ENCODE results near the gene OSBPL3.

DNA sequence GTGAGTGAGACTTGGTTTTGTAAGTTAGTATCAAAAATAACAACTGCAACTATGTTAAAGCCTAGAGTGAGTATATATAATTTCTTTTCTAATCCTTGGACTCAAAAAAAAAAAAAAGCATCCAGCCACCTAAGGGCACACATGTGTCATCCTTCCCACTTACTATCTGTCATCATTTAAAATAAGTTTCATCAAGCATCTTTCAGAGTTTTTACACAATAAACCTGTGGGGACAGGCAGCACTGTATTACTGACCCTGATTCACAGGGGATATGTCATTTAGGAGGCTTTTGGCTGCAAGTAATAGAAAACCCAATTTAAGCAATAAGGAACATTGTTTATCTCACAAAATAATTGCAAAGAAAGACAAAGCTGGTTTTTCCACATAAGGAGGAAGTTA lies 32.3 kb upstream of the OSBPL3 start:
- TF ChIP-seq, protein P1, sequence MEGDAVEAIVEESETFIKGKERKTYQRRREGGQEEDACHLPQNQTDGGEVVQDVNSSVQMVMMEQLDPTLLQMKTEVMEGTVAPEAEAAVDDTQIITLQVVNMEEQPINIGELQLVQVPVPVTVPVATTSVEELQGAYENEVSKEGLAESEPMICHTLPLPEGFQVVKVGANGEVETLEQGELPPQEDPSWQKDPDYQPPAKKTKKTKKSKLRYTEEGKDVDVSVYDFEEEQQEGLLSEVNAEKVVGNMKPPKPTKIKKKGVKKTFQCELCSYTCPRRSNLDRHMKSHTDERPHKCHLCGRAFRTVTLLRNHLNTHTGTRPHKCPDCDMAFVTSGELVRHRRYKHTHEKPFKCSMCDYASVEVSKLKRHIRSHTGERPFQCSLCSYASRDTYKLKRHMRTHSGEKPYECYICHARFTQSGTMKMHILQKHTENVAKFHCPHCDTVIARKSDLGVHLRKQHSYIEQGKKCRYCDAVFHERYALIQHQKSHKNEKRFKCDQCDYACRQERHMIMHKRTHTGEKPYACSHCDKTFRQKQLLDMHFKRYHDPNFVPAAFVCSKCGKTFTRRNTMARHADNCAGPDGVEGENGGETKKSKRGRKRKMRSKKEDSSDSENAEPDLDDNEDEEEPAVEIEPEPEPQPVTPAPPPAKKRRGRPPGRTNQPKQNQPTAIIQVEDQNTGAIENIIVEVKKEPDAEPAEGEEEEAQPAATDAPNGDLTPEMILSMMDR (optimal IDR thresholded peaks at IDR 0.05 in 1 of 3, IDR thresholded peaks at IDR 0.05 in 1 of 3, conservative IDR thresholded peaks at IDR 0.05 in 1 of 3; ENCODE audit: extremely low read depth in 1 of 3, insufficient read depth in 2 of 3, low read length in 3 of 3): no peak
- no peak for TF ChIP-seq EZH2 (IDR thresholded peaks at IDR 0.05; ENCODE audit: low read length)
